AG20443 (cell line): Measurements from ENCODE around the gene NFIA.

Experiments used
- DNase-seq: peaks from one replicate; pipeline ENCODE4 v3.0.0; 2012; ENCODE audit warnings: low spot score, mixed read lengths

The NFIA gene

DNA sequence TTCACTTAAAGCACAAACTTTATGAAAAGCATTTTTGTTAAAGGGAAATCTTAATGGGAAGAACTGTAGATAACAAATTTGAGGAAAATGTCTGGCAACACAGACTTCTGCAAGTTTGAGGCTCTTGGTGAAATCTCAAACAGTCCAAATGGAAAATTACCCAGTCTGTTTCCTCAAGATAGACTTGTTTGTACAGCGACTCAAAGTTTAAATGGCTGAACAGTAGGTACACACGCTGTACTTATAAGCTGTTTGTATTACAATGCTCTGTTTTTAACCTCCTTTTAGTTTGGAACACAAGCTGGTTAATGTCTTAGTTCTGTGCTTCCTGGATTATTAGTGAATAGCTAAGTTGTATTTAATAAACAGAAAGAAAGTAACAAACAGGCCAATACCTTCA, 217.1 kb downstream of the NFIA start:
- DNase-seq, result no peak

DNA sequence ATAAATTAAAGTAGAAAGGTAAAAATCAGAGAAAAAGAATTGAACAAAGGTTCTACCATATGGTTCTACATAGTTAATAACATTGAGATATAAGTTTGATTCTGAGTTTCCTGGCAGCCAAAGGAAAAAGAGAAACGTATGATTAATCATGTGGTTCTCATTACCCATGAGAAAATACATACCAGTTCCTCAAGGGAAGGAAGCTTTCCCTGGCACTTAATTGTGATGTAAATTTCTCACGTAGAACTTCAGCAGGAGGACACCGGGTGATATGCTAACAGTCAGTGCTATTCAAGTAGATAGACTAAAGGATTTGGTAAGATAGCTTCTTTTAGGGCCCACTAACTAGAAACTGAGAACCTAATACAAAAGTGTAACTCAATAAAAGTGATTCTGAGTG, 218.5 kb downstream of the NFIA start:
- no peak for DNase-seq

DNA sequence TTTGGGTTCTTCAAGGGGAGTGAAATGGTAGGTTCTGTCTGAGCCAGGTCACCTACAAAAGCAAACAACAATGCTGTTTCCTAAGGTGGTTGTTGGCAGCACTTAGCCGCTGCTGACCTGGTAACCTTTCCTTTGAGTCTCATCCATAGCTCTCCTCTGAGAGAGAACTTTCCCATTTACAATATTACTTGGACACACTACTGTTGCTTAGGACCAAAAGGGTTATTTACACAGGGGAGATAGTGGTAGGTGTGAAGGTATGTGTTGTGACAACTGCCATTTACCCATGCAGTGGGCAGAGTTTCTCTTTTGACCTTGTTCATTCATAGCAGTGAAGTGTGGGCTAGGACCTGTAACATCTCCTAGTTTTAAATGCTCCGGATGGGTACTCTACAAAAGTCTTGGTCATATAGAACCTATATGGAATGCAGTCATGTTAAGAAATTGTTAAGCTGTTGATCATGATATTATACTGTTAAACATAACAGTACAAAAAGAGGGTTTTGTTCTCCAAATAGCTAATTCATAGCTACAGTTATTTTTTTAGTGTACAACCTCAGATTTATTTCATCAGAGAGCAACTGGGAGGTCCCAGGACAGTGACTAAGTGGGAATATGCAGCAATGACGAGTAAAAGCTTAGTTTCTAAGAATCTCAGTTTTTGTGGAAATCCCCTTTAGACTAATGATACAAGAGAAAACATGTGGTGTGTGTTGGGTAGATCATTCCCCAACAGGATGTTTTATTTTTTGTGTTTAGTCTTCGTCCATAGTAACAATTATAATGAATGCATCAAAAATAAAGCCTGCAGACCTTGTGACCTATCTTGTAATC, 219.7 kb downstream of the NFIA start:
- DNase-seq, result peak; percentile 55

- no peak for DNase-seq
These were observed 225.2 kb downstream of the NFIA start for GRCh38 chr1:61307422-61308142.

DNA sequence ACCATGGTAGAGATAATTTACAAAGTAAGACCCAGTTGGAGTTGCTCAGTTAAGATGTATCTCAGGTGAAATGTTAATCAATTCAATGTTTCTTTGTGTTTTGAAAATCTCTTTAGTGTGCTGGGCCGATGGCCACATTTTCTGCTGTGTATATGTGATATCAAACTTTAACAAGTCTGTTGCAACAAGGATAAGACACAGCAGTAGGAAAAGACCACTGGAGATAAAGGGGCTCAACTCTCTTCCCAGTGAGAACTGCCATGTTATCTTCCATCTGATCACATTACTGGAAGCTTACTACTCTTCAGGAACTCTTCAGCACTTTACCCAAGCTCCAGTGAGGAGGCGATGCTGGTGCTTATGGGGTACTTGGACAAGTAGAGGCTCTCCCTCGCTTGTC, 227.7 kb downstream of the NFIA start:
- DNase-seq, result no peak

DNA sequence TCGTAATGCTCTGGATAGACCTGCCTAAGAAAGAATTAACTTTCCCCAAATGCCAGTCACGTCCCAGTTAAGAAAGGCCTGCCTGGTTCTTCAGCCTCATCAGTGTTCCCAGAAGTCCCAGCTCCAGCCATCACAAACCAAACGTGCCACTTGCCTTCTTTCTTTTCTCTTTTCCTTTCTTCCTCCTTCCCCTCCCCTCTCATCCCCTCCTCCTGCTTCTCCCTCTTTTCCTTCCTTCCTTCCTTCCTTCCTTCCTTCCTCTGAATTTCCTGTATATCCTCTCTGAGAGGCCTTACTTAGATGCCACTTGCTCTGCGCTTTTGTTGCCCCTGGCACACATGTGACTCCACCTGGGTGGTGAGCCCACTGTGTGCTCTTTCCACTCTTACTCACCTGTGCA, 228.2 kb downstream of the NFIA start:
- no peak for DNase-seq

- DNase-seq, result no peak
These were observed 231.6 kb downstream of the NFIA start for GRCh38 chr1:61313906-61314422.

GRCh38 chr1:61315011-61315410, 232.7 kb downstream of the NFIA start:
- no peak for DNase-seq

- DNase-seq, result no peak
These were observed 234.1 kb downstream of the NFIA start for GRCh38 chr1:61316493-61316892.

DNA sequence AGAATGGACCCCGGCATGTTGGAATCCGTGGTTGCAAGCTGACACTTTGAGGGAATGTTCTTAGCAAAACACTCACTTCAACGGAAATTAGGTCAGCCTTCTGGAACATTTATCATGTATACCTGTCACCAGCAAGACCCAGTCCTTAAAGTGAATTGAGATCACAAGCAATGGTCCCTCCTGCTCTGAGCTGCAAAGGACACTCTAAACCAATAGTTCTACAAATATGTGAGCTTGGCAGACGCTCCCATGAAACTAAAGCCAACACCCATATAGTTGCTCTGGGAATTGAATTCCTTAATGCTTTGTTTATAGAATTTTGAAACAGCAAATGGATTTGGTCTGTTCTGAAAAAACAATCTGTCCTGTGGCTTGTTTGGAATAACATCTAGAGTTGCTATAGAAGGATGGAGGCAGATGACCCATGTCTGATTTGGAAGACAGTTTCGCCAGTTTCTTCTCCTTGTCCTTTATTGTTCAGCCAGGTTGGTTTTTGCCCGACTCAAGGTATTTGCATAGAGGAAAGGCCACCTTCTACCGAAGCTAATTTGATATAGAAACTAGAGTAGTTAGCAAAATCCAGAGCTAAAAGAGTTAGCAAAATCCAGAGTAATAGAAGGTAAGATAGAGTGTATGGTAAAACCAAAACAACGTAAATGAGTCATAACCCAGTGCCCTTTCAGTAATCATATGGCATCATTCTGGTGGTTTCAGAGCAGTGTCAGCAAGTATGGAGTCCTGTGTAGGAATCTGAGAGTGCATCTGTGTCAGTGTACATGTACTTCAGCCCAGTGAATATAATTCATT, 236.2 kb downstream of the NFIA start:
- DNase-seq, result peak; percentile 74

DNA sequence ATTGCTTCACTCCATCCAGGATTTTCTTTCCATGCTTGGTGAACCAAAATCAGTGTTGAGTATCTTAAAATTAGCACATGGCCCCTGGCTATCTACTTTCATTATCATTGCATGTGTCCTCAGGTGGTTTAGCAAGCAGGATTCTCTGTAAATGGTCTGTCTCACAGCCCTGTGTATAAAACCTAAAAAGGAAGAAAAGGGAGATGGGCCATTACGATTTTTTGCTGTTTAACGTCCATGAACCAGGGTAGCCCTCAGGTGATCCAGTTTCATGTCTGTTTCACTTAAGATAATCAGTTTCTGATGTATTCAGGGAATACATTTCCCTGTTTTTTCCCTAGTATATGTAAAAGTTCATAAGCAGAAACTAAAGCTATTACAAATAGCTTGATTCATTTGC, 238.2 kb downstream of the NFIA start:
- DNase-seq, result no peak

GRCh38 chr1:61322008-61322744, 239.8 kb downstream of the NFIA start:
- DNase-seq, result no peak

DNA sequence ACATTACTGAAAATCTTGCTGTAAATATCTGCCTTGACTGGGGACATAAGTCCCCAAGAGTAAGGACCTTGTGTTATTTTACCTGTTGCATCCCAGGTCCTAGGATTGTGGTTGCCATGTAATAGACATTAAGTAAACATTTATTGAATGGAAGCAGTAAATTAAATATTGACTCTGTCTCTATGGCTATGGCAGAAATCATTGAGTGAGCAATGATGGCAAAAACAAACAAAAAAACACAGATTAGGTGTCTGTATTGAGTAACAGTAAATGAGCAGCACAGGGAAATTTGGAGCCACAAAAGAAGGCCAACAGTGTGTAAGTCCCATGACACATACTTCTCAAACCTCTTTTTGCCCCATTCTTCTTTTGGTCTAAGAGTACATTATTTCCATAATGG, 240.4 kb downstream of the NFIA start:
- no peak for DNase-seq

DNA sequence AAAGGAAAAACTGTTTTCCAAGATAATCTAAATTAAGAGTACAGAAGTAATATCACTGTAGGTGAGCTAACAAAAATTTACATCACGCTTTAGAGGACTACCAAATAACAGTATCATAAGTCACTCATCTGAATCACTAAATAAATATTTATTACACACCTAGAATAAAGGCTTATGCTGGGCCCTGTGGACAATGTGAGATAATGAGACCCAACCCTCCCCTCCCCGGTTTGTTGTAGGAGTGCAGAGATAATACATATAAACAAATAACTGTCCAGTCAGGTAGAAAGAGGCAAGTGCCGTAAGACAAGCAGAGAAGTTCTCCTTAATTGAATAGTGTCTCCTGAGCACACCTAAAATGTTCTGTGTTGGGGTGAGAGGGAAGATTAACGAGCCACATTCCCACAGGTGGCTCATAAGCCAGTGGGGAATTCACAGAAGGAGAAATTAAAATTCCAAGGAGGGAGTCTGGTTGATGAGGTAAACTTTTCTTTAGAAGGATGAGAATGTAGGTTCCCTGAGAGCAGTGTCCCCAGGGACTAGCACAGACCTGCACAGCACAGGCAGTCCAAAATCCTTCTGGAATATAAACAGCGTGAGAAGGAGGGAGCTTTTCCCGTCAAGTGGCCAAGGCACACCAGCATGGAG, 241.4 kb downstream of the NFIA start:
- no peak for DNase-seq

- no peak for DNase-seq
These were observed 244.4 kb downstream of the NFIA start for GRCh38 chr1:61326713-61327112.

DNA sequence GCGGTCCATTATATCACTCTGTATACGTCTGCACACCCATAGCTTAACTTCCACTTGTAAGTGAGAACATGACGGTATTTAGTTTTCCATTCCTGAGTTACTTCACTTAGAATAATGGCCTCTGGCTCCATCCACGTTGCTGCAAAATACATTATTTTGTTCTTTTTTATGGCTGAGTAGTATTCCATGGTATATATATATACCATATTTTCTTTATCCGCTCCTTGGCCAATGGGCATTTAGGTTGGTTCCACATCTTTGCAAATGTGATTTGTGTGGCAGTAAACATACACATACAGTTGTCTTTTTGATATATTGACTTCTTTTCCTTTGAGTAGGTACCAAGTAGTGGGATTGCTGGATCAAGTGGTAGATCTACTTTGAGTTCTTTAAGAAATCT, 245.1 kb downstream of the NFIA start:
- DNase-seq, result no peak

GRCh38 chr1:61329556-61329955, 247.2 kb downstream of the NFIA start:
- DNase-seq, result no peak

DNA sequence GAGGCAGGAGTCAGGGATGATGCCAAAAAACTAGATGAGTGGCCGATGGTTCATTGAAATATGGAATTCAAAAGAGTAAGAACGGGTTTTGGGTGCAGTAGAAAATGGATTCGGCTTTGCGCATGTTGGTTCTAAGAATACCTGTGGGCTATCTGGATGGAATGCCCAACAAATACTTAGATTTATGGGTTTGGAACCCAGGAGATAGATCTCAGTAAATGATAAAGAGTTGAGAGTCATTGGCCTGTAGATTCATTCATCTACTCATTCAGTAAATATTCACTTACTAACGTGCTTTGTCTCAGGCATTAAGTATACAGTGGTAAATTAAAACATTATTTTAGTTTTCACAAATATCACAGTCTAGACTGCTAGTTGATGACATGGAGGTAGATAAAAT, 247.7 kb downstream of the NFIA start:
- no peak for DNase-seq

DNA sequence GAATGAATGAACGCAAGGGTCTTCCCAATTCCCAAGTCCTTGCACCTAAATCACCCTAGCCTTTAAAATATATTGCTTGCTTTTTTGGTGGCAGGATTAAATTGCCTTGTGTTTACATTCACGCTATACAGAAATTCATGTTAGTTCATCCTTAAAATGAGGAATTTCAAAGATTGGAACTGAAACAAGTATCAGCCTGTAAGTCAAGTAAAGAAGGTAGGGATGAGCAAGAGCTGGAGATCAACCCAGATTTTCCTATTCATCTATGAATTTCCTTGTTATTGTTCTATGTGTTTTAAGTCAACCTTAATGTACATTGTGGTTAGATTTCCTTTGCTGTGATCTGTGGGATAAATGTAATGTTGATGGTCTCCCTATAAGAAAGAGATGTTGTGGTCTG, 248.2 kb downstream of the NFIA start:
- DNase-seq, result no peak

DNA sequence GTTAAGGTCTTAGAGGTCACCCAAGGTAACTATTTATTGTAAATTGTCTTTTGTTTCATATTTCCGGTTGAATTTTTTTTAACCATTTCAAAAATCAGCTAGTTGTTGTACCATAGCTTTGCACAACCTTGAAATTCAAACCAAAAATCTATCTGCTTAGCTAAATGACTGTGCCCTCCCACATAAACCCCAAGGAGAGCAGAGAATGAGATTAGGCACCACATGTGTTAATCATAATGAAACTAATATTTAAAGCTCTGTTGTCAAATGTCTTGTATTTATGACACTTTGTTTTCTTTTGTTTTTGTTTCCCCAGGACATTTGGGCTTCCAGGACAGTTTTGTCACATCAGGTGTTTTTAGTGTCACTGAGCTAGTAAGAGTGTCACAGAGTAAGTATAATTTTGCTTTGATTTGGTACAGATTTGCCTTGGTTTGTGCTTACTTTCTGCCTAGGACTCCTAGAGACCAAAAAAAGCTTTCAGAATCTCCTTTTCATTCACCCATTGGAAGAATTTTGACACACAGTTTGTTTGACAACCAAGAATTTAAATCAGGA, 249.9 kb downstream of the NFIA start:
- DNase-seq, result no peak

GRCh38 chr1:61332796-61333195, 250.4 kb downstream of the NFIA start:
- no peak for DNase-seq
